ENCODE data around the gene TICAM2. TPM values are rescaled to one million over a fixed set of nuclear protein-coding genes. Genes with fewer than 3 reads are reported as not detected.

Gene TICAM2
- total and polyA plus RNA-seq, 2 of the 8 experiments (the other 6 are each of a cell fraction or from before 2014, with no cell fraction given): 0.02 TPM; not detected in 1

DNA sequence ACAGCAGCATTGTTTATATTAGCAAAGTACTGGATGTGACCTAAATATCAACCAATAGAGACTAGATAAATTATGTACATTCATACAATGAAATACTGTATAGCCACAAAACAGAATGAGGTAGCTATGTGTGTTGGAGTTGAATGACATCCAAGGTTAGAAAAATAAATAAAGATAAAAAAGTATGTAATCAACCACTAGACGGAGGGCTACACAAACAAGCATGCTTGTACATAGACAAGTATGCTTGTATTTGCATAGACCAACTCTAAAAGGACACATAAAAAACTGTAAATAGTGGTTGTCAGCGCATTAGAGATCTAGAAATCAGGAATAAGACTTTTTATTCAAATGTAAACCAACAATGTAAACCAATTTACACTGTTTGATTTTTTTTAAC, 60.7 kb downstream of the TICAM2 start:
- Histone ChIP-seq H3K27me3 (replicated peaks in 1 of 4; ENCODE audit: control insufficient read depth in 3 of 4, extremely low read depth in 1 of 4, insufficient read depth in 3 of 4, low read length in 3 of 4) (no peaks in the 10 kb centered on the region), H2BK15ac (ENCODE audit: low read length) (no peak overlapping the region), H3K79me1 (ENCODE audit: low read depth, low read length) (peaks cover 2% of the 10 kb centered on the region; the same call in 1 of the 2 replicates), H3K23me2 (ENCODE audit: low read depth, low read length) (peaks cover 6% of the 10 kb centered on the region), H3K79me2 (ENCODE audit: control insufficient read depth in 1 of 2, insufficient read depth in 2 of 2, low read length in 2 of 2) (peaks cover 17 to 75% of the 10 kb centered on the region in 2 experiments), H3K4me3 (ENCODE audit: extremely low read depth in 1 of 4, insufficient read depth in 2 of 4, low read depth in 3 of 4, low read length in 4 of 4) (peak overlapping the region; percentile 7 to 97 (median 84); a peak in 5 of 8 replicates), H3K23ac (ENCODE audit: insufficient read length) (no peak overlapping the region), H4K8ac (ENCODE audit: extremely low read depth, insufficient read depth, low read length) (no peak overlapping the region), H3K4me2 (ENCODE audit: insufficient read depth in 1 of 2, low read depth in 2 of 2, low read length in 2 of 2) (peak overlapping the region; percentile 89 to 97), H2BK5ac (ENCODE audit: low read depth, low read length) (no peak overlapping the region), H2AFZ (ENCODE audit: low read length) (no peak overlapping the region), H2BK12ac (ENCODE audit: low read depth, low read length) (no peak overlapping the region), H2BK20ac (ENCODE audit: low read length) (no peak overlapping the region), H4K5ac (ENCODE audit: insufficient read length, low read depth, low read length) (no peak overlapping the region), H3K18ac (ENCODE audit: extremely low read depth, low read length) (no peak overlapping the region), H3K56ac (replicated peaks; ENCODE audit: insufficient read length, low read depth, low read length) (no peak overlapping the region), H3K14ac (ENCODE audit: insufficient read length) (no peak overlapping the region), H2BK120ac (replicated peaks; ENCODE audit: low read depth, low read length) (no peak overlapping the region), H3K4ac (replicated peaks; ENCODE audit: insufficient read length, low read depth, low read length) (no peak overlapping the region), H2AK5ac (ENCODE audit: low read depth, low read length) (no peak overlapping the region), H3K27ac (ENCODE audit: low read depth, low read length) (no peak overlapping the region), H3K4me1 (replicated peaks in 1 of 4; ENCODE audit: control insufficient read depth in 3 of 4, insufficient read depth in 4 of 4, low read length in 3 of 4) (peaks cover 0 to 7% (median 2%) of the 10 kb centered on the region in 4 experiments; a peak in 5 of 7 replicates), H4K20me1 (replicated peaks in 1 of 2; ENCODE audit: control insufficient read depth in 1 of 2, insufficient read depth in 2 of 2, low read length in 2 of 2) (peaks cover 11 to 20% of the 10 kb centered on the region in 2 experiments), H3K36me3 (ENCODE audit: control insufficient read depth in 2 of 4, insufficient read depth in 4 of 4, low read length in 3 of 4) (peaks cover 0 to 33% (median 2%) of the 10 kb centered on the region in 4 experiments; a peak in 4 of 8 replicates), H3K9ac (replicated peaks in 1 of 4; ENCODE audit: extremely low read depth in 1 of 4, low read depth in 3 of 4, low read length in 3 of 4) (peak overlapping the region in 1 of 4 experiments; percentile 69; a peak in 1 of 7 replicates), H3K9me3 (ENCODE audit: insufficient read depth in 2 of 2, low read depth in 1 of 2, low read length in 1 of 2) (peaks cover 9 to 14% of the 10 kb centered on the region in 2 experiments), H4K91ac (replicated peaks; ENCODE audit: insufficient read length, low read length) (no peak overlapping the region)
- DNase-seq (ENCODE audit: low read depth in 1 of 2, low spot score in 2 of 2) (no peak), FAIRE-seq (no peak)
- 68% methylated on average over 2 of the region's 2 CpGs; no CpG with 5 or more reads in 1 of the 2 experiments for WGBS, 2 experiments (ENCODE audit: extremely low coverage in 1 of 2, insufficient coverage in 1 of 2, insufficient read length in 1 of 2, insufficient replicate concordance in 2 of 2, low coverage in 1 of 2, low lambda C conversion rate in 2 of 2, missing lambda C conversion rate in 1 of 2)
- ChIA-PET POLR2A (ENCODE audit: partially characterized antibody) (no interaction called here), CTCF (ENCODE audit: partially characterized antibody) (interaction anchor here (1.2 kb wide), 1 partner anchor 9 kb away, joined by 3 read pairs; no protein-coding TSS in a partner anchor)
- TF ChIP-seq KDM4A (IDR thresholded peaks at IDR 0.05; ENCODE audit: low read depth, low read length, severe bottlenecking) (no peak), BCL11A (IDR thresholded peaks at IDR 0.05; ENCODE audit: low read depth in 2 of 2, low read length in 2 of 2) (no peak), POLR2AphosphoS5 (IDR thresholded peaks at IDR 0.05; ENCODE audit: low read depth, low read length) (no peak), CHD2 (IDR thresholded peaks at IDR 0.05; ENCODE audit: low read length) (no peak), CBX8 (IDR thresholded peaks at IDR 0.05; ENCODE audit: borderline replicate concordance, low read depth, low read length) (no peak), SP4 (IDR thresholded peaks at IDR 0.05; ENCODE audit: low read length) (no peak), SRF (IDR thresholded peaks at IDR 0.05; ENCODE audit: low read depth, low read length) (no peak), HDAC6 (IDR thresholded peaks at IDR 0.05; ENCODE audit: low read depth, low read length) (no peak), RFX5 (IDR thresholded peaks at IDR 0.05; ENCODE audit: borderline replicate concordance, low read depth, low read length) (no peak), CBX5 (IDR thresholded peaks at IDR 0.05; ENCODE audit: low read depth, low read length) (no peak), GTF2F1 (IDR thresholded peaks at IDR 0.05; ENCODE audit: borderline replicate concordance, low read depth, low read length) (no peak)
- TF ChIP-seq, protein P1, sequence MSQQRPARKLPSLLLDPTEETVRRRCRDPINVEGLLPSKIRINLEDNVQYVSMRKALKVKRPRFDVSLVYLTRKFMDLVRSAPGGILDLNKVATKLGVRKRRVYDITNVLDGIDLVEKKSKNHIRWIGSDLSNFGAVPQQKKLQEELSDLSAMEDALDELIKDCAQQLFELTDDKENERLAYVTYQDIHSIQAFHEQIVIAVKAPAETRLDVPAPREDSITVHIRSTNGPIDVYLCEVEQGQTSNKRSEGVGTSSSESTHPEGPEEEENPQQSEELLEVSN (IDR thresholded peaks at IDR 0.05): no peak
- TF ChIP-seq, protein P2, sequence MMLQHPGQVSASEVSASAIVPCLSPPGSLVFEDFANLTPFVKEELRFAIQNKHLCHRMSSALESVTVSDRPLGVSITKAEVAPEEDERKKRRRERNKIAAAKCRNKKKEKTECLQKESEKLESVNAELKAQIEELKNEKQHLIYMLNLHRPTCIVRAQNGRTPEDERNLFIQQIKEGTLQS (IDR thresholded peaks at IDR 0.05; ENCODE audit: insufficient read depth, low read depth, low read length): no peak

Data from H1 (cell line).